ENCODE results near the gene COQ8A. TPM values are rescaled to one million over a fixed set of nuclear protein-coding genes. Genes with fewer than 3 reads are reported as not detected.

COQ8A gene
- polyA plus RNA-seq, 1 experiment: 5.3 TPM

DNA sequence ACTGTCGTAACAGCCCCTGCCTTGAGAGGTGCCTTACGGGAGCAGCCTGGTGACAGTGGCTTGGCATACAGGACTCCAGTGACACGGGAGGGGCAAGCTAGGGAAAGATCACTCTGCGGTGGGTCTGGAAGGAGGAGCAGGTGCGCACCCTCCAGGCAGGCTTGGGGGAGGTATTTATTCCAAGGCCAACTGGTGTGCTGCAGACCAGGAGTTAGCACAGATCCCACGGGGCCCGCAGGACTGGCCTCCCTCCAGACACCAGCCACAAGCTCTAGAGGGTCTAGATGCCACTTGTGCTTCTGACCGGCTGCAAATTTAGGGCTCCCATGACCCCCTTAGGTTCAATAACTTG, 47.6 kb upstream of the COQ8A start:
- ChIA-PET POLR2A (no interaction called here), CTCF (no interaction called here)
- no peak for DNase-seq (ENCODE audit: low read depth, low spot score)
- H3K27me3 ChIP-seq (ENCODE audit: control insufficient read depth, insufficient read depth, low read length): no peaks in the 10 kb centered on the region
- H3K4me3 ChIP-seq (ENCODE audit: low read depth, low read length): no peak overlapping the region
- H3K9me3 ChIP-seq (ENCODE audit: control insufficient read depth, insufficient read depth, low read length): no peaks in the 10 kb centered on the region
- H3K27ac ChIP-seq (ENCODE audit: low read depth, low read length): no peak overlapping the region
- TF ChIP-seq CTCF (IDR thresholded peaks at IDR 0.05; ENCODE audit: low read depth, low read length): no peak

DNA sequence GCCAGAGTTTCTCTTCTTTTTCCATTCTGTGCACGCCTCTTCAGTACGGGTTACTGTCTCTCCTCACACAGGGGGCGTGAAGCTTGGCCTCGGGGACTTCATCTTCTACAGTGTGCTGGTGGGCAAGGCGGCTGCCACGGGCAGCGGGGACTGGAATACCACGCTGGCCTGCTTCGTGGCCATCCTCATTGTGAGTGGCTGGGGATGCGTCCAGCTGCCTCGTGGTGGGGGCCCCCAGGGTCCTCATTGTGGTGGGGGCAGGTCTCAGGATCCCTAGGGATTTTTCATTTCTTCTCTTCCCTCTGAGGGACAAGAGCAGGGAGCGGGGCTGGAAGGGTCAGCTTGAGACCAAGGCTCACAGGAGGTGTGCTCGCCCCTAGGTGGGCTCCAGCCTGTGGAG, 46.2 kb upstream of the COQ8A start:
- Histone ChIP-seq H3K27ac (ENCODE audit: low read depth, low read length) (no peak overlapping the region), H3K27me3 (ENCODE audit: control insufficient read depth, insufficient read depth, low read length) (no peaks in the 10 kb centered on the region), H3K4me3 (ENCODE audit: low read depth, low read length) (no peak overlapping the region), H3K9me3 (ENCODE audit: control insufficient read depth, insufficient read depth, low read length) (no peaks in the 10 kb centered on the region)
- ChIA-PET POLR2A (no interaction called here), CTCF (no interaction called here)
- DNase-seq (ENCODE audit: low read depth, low spot score): no peak
- no peak for TF ChIP-seq CTCF (IDR thresholded peaks at IDR 0.05; ENCODE audit: low read depth, low read length)

- Histone ChIP-seq H3K9me3 (ENCODE audit: control insufficient read depth, insufficient read depth, low read length) (no peaks in the 10 kb centered on the region), H3K4me3 (ENCODE audit: low read depth, low read length) (no peak overlapping the region), H3K27ac (ENCODE audit: low read depth, low read length) (no peak overlapping the region), H3K27me3 (ENCODE audit: control insufficient read depth, insufficient read depth, low read length) (no peaks in the 10 kb centered on the region)
- no peak for DNase-seq (ENCODE audit: low read depth, low spot score)
- no peak for TF ChIP-seq CTCF (IDR thresholded peaks at IDR 0.05; ENCODE audit: low read depth, low read length)
- ChIA-PET POLR2A (no interaction called here), CTCF (no interaction called here)
These were observed 45.3 kb upstream of the COQ8A start for GRCh38 chr1:226894826-226895225.

- Histone ChIP-seq H3K9me3 (ENCODE audit: control insufficient read depth, insufficient read depth, low read length) (no peaks in the 10 kb centered on the region), H3K27ac (ENCODE audit: low read depth, low read length) (no peak overlapping the region), H3K4me3 (ENCODE audit: low read depth, low read length) (no peak overlapping the region), H3K27me3 (ENCODE audit: control insufficient read depth, insufficient read depth, low read length) (no peaks in the 10 kb centered on the region)
- TF ChIP-seq CTCF (IDR thresholded peaks at IDR 0.05; ENCODE audit: low read depth, low read length): no peak
- POLR2A ChIA-PET: no interaction called here
- no peak for DNase-seq (ENCODE audit: low read depth, low spot score)
- CTCF ChIA-PET: no interaction called here
These were observed 44.5 kb upstream of the COQ8A start for GRCh38 chr1:226895644-226896043.

- TF ChIP-seq CTCF (IDR thresholded peaks at IDR 0.05; ENCODE audit: low read depth, low read length): no peak
- H3K4me3 ChIP-seq (ENCODE audit: low read depth, low read length): no peak overlapping the region
- no peak overlapping the region for H3K27ac ChIP-seq (ENCODE audit: low read depth, low read length)
- CTCF ChIA-PET: no interaction called here
- H3K27me3 ChIP-seq (ENCODE audit: control insufficient read depth, insufficient read depth, low read length): no peaks in the 10 kb centered on the region
- no peak for DNase-seq (ENCODE audit: low read depth, low spot score)
- H3K9me3 ChIP-seq (ENCODE audit: control insufficient read depth, insufficient read depth, low read length): no peaks in the 10 kb centered on the region
- POLR2A ChIA-PET: no interaction called here
These were observed 41.8 kb upstream of the COQ8A start for GRCh38 chr1:226898246-226898645.
